GM23338 (cell line): Measurements from ENCODE around the gene ECE1. TPM values are rescaled to one million over a fixed set of nuclear protein-coding genes. Genes with fewer than 3 reads are reported as not detected.

ENCODE experiments used
- ATAC-seq: fragments of 200-7000 bp; cut with Tn5 transposase; 3 replicates; pipeline ENCODE4 v1.9.1; 2020
- DNase-seq: peaks from one replicate; pipeline ENCODE4 v3.0.0-alpha.2; 2015; ENCODE audit warnings: low spot score
- H2AFZ ChIP-seq: fragments of 200-600 bp; sonication (generic); 2 replicates; pipeline ENCODE4 v1.8.0; 2016; ENCODE audit warnings: antibody characterized with exemption, mild to moderate bottlenecking, moderate library complexity
- H3F3A ChIP-seq: fragments of 200-600 bp; sonication (generic); replicated peaks from 2 replicates; pipeline ENCODE4 v1.8.0; 2017; ENCODE audit warnings: antibody characterized with exemption, mixed run types, low read depth
- H3K27ac ChIP-seq: fragments of 200-600 bp; sonication (generic); 2 replicates; pipeline ENCODE4 v1.6.1; 2016; ENCODE audit warnings: low read depth
- H3K27me3 ChIP-seq: fragments of 200-600 bp; sonication (generic); 2 replicates; pipeline ENCODE4 v1.8.0; 2016; ENCODE audit warnings: mild to moderate bottlenecking, mixed run types, moderate library complexity; ENCODE audit not compliant: insufficient read depth
- H3K36me3 ChIP-seq: fragments of 200-600 bp; sonication (generic); 2 replicates; pipeline ENCODE4 v1.8.0; 2016; ENCODE audit warnings: mild to moderate bottlenecking; ENCODE audit not compliant: insufficient read depth
- H3K4me1 ChIP-seq: fragments of 200-600 bp; sonication (generic); 2 replicates; pipeline ENCODE4 v1.8.0; 2016; ENCODE audit warnings: mild to moderate bottlenecking, moderate library complexity; ENCODE audit not compliant: insufficient read depth
- H3K4me2 ChIP-seq: fragments of 200-600 bp; sonication (generic); 2 replicates; pipeline ENCODE4 v1.7.1; 2017; ENCODE audit warnings: mixed run types
- H3K4me3 ChIP-seq: fragments of 200-600 bp; sonication (generic); 2 replicates; pipeline ENCODE4 v1.6.1; 2016; ENCODE audit warnings: mixed run types
- H3K79me2 ChIP-seq: fragments of 200-600 bp; sonication (generic); replicated peaks from 2 replicates; pipeline ENCODE4 v1.8.0; 2017; ENCODE audit warnings: mild to moderate bottlenecking; ENCODE audit not compliant: insufficient read depth
- H3K9me2 ChIP-seq: fragments of 200-600 bp; sonication (generic); 2 replicates; pipeline ENCODE4 v1.8.0; 2017; ENCODE audit not compliant: insufficient read depth
- H4K20me1 ChIP-seq: fragments of 200-600 bp; sonication (generic); replicated peaks from 2 replicates; pipeline ENCODE4 v1.8.0; 2017; ENCODE audit warnings: mild to moderate bottlenecking; ENCODE audit not compliant: insufficient read depth
- H3K27ac Mint-ChIP-seq: 2 replicates; pipeline ENCODE4 v1.8.0; 2020; ENCODE audit warnings: inconsistent platforms, mild to moderate bottlenecking, moderate library complexity, mixed read lengths
- H3K27me3 Mint-ChIP-seq: 3 replicates; pipeline ENCODE4 v1.8.0; 2022; ENCODE audit warnings: low read depth, mild to moderate bottlenecking, moderate library complexity, mixed read lengths, inconsistent platforms; ENCODE audit not compliant: insufficient read depth, poor library complexity
- H3K36me3 Mint-ChIP-seq: 3 replicates; pipeline ENCODE4 v1.8.0; 2021; ENCODE audit warnings: low read depth, mild to moderate bottlenecking, inconsistent platforms, moderate library complexity, mixed read lengths
- H3K4me1 Mint-ChIP-seq: 3 replicates; pipeline ENCODE4 v1.8.0; 2020; ENCODE audit warnings: mild to moderate bottlenecking, inconsistent platforms, mixed read lengths
- H3K4me3 Mint-ChIP-seq: 3 replicates; pipeline ENCODE4 v1.8.0; 2021; ENCODE audit warnings: moderate library complexity, mild to moderate bottlenecking, inconsistent platforms, mixed read lengths
- H3K9me3 Mint-ChIP-seq: 3 replicates; pipeline ENCODE4 v1.8.0; 2020; ENCODE audit warnings: moderate library complexity, mild to moderate bottlenecking, inconsistent platforms, mixed read lengths
- EZH2 ChIP-seq: fragments of 200-600 bp; sonication (generic); IDR thresholded peaks from one replicate; pipeline ENCODE4 v1.8.0; 2017; ENCODE audit warnings: antibody characterized with exemption, mild to moderate bottlenecking, low read depth; ENCODE audit not compliant: unreplicated experiment
- JUNB ChIP-seq: IDR thresholded peaks from one replicate; pipeline ENCODE4 v1.6.1; 2016; ENCODE audit warnings: antibody characterized with exemption; ENCODE audit not compliant: unreplicated experiment
- NANOG ChIP-seq: IDR thresholded peaks from 2 replicates; pipeline ENCODE4 v1.6.1; 2016; ENCODE audit warnings: antibody characterized with exemption, borderline replicate concordance
- POLR2AphosphoS5 ChIP-seq: IDR thresholded peaks from 2 replicates; pipeline ENCODE4 v1.6.1; 2016; ENCODE audit warnings: antibody characterized with exemption, low read depth
- STAT1 ChIP-seq: IDR thresholded peaks from one replicate; pipeline ENCODE4 v1.6.1; 2016; ENCODE audit warnings: antibody characterized with exemption; ENCODE audit not compliant: unreplicated experiment
- ZNF114 ChIP-seq: fragments of 250-450 bp; sonication (Bioruptor Pico); IDR thresholded peaks from 2 replicates; pipeline ENCODE4 v1.5.0; 2020; ENCODE audit warnings: mild to moderate bottlenecking, moderate library complexity
- ZNF331 ChIP-seq: fragments of 250-450 bp; sonication (Bioruptor Pico); IDR thresholded peaks from 2 replicates; pipeline ENCODE4 v1.5.0; 2020; ENCODE audit warnings: low read depth, mild to moderate bottlenecking, moderate library complexity
- polyA plus RNA-seq: library from polyadenylated mRNA; unstranded; fragments of >200 nt; fragmentation: Nextera tagmentation; extraction: Ambion mirVana; gene quantifications from 2 replicates; pipeline ENCODE4 v1.2.1, GENCODE V29; 2016
- total RNA-seq: library from RNA; depleted of rRNA; stranded (reverse); fragments of >200 nt; shearing (Covaris generic); gene quantifications from 2 replicates; pipeline ENCODE4 v1.2.3, GENCODE V29; 2014
- TF ChIP-seq, protein P1 (sequence below), 2 experiments: fragments of 200-600 bp in 1 of 2; sonication (generic) in 1 of 2; conservative IDR thresholded peaks; 2 replicates each; pipeline versions ENCODE4 v1.5.1 to v1.6.1; 2016 to 2017; ENCODE audit warnings: antibody characterized with exemption in 2 of 2, low read depth in 2 of 2, mild to moderate bottlenecking in 2 of 2, moderate library complexity in 1 of 2
- TF ChIP-seq, protein P2 (sequence below): IDR thresholded peaks from 2 replicates; pipeline ENCODE4 v1.6.1; 2016; ENCODE audit warnings: antibody characterized with exemption

The ECE1 gene
- total and polyA plus RNA-seq, 2 experiments from 2014 or later = 11.0 to 45.0 TPM

DNA sequence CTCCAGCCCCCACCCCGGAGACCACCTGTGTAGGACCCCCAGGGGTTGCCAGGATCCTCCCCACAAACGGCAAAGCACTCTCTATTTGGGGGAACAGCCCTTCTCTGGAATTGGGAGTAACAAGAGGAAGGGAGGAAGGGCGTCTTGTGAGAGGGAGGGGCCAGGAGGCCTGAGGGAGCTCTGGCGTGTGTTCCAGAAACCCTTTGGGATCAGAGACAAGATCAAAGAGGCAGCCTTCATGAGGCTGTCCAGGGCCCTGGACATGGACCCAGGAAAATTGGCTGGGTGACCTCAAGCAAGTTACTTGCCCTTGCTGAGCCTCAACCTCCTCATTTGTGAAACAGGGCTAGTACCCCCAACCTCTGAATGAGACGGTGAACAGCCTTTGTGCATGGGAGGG lies 18.1 kb upstream of the ECE1 start:
- no peak for ATAC-seq
- peaks cover 59% of the 10 kb centered on the region for H3K4me1 Mint-ChIP-seq
- Histone ChIP-seq H3K4me3 (no peak overlapping the region), H3K27me3 (no peaks in the 10 kb centered on the region), H3K36me3 (no peaks in the 10 kb centered on the region), H3K4me1 (peaks cover 31% of the 10 kb centered on the region), H4K20me1 (0 out of 2 replicates have a peak, but pooled peaks cover 4% of the 10 kb centered on the region), H3K4me2 (peak overlapping the region; percentile 51; the same call in 1 of the 2 replicates), H2AFZ (no peak overlapping the region), H3K79me2 (peaks cover 4% of the 10 kb centered on the region; the same call in 1 of the 2 replicates), H3K9me2 (no peaks in the 10 kb centered on the region), H3F3A (peaks cover 4% of the 10 kb centered on the region; the same call in 1 of the 2 replicates), H3K27ac (peak overlapping the region; percentile 26; the same call in 1 of the 2 replicates)
- no peak for TF ChIP-seq STAT1
- TF ChIP-seq ZNF114 (CRISPR knock-in tag) = no peak
- TF ChIP-seq, protein P1, sequence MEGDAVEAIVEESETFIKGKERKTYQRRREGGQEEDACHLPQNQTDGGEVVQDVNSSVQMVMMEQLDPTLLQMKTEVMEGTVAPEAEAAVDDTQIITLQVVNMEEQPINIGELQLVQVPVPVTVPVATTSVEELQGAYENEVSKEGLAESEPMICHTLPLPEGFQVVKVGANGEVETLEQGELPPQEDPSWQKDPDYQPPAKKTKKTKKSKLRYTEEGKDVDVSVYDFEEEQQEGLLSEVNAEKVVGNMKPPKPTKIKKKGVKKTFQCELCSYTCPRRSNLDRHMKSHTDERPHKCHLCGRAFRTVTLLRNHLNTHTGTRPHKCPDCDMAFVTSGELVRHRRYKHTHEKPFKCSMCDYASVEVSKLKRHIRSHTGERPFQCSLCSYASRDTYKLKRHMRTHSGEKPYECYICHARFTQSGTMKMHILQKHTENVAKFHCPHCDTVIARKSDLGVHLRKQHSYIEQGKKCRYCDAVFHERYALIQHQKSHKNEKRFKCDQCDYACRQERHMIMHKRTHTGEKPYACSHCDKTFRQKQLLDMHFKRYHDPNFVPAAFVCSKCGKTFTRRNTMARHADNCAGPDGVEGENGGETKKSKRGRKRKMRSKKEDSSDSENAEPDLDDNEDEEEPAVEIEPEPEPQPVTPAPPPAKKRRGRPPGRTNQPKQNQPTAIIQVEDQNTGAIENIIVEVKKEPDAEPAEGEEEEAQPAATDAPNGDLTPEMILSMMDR (conservative IDR thresholded peaks at IDR 0.05; ENCODE audit: low read depth in 2 of 2) = no peak
- no peak for TF ChIP-seq EZH2
- TF ChIP-seq, protein P2, sequence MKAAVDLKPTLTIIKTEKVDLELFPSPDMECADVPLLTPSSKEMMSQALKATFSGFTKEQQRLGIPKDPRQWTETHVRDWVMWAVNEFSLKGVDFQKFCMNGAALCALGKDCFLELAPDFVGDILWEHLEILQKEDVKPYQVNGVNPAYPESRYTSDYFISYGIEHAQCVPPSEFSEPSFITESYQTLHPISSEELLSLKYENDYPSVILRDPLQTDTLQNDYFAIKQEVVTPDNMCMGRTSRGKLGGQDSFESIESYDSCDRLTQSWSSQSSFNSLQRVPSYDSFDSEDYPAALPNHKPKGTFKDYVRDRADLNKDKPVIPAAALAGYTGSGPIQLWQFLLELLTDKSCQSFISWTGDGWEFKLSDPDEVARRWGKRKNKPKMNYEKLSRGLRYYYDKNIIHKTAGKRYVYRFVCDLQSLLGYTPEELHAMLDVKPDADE = no peak
- peaks cover 10% of the 10 kb centered on the region for H3K27me3 Mint-ChIP-seq
- no peaks in the 10 kb centered on the region; the same call in 2 of the 3 replicates for H3K36me3 Mint-ChIP-seq
- H3K27ac Mint-ChIP-seq = no peak overlapping the region
- H3K9me3 Mint-ChIP-seq = no peaks in the 10 kb centered on the region
- H3K4me3 Mint-ChIP-seq = no peak overlapping the region
- DNase-seq = no peak

DNA sequence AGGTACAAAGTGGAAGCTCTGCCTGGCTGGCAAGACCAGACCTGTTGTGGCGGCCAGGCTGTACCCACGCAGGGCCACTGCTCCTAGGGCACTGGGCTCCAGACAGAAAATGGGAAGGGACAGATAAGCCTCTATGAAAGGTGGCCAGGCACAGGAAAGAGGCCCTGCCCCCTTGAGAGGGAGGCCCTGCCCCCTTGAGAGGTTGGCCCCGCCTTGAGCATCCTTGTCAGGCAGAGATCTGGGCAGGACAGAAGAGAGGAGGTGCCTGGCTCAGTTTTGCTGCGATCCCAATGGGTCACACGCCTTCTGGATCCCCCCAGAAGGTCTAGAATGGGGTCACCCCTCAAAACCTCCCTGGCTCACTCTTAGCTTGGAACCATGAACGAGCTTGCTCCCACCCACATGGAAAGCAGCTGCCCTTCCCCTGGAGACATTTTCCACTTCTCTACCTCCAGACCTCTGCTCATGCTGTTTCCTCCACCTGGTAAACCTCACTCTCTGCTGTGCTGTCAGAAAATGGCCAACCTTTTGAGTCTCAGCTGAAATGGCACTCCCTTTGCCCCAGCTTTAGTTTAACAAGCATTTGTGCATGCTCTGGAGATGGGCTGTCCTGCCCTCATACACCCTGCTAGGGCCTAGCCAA lies 17.5 kb upstream of the ECE1 start:
- H3K4me2 ChIP-seq = peak overlapping the region; percentile 51; the same call in 1 of the 2 replicates
- no peaks in the 10 kb centered on the region for H3K9me2 ChIP-seq
- H3K4me1 ChIP-seq = peaks cover 31% of the 10 kb centered on the region
- H3K4me1 Mint-ChIP-seq = peaks cover 59% of the 10 kb centered on the region
- DNase-seq (peak; percentile 67), ATAC-seq (peak; percentile 70)
- no peaks in the 10 kb centered on the region for H3K36me3 ChIP-seq
- peaks cover 11% of the 10 kb centered on the region for H3K27me3 Mint-ChIP-seq
- no peak overlapping the region for H2AFZ ChIP-seq
- no peak overlapping the region for H3K4me3 ChIP-seq
- H3K27me3 ChIP-seq = no peaks in the 10 kb centered on the region
- peaks cover 4% of the 10 kb centered on the region; the same call in 1 of the 2 replicates for H3F3A ChIP-seq
- H3K27ac Mint-ChIP-seq = no peak overlapping the region
- H3K9me3 Mint-ChIP-seq = no peaks in the 10 kb centered on the region
- no peak for TF ChIP-seq POLR2AphosphoS5
- no peak for TF ChIP-seq NANOG
- TF ChIP-seq ZNF331 (CRISPR knock-in tag) = no peak
- no peak for TF ChIP-seq STAT1
- TF ChIP-seq JUNB = no peak
- no peak for TF ChIP-seq ZNF114 (CRISPR knock-in tag)
- H3K27ac ChIP-seq = peak overlapping the region; percentile 26; the same call in 1 of the 2 replicates
- no peaks in the 10 kb centered on the region; the same call in 2 of the 3 replicates for H3K36me3 Mint-ChIP-seq
- no peak overlapping the region for H3K4me3 Mint-ChIP-seq
- peaks cover 4% of the 10 kb centered on the region; the same call in 1 of the 2 replicates for H3K79me2 ChIP-seq
- 0 out of 2 replicates have a peak, but pooled peaks cover 4% of the 10 kb centered on the region for H4K20me1 ChIP-seq
